GM12878 (cell line): ENCODE results near the gene LTB4R. TPM values are rescaled to one million over a fixed set of nuclear protein-coding genes. Genes with fewer than 3 reads are reported as not detected.

Experiments used
- ATAC-seq: fragments of 200-7000 bp; cut with Tn5 transposase; 3 replicates; pipeline ENCODE4 v1.9.1; 2020; ENCODE audit warnings: mild to moderate bottlenecking, moderate library complexity
- BruUV-seq: library from RNA; stranded (reverse); fragments of 400-500 nt; replicated peaks from 2 replicates; lab custom pipeline; 2021; lab: Mats Ljungman, UMichigan
- CTCF ChIA-PET: fragments of 300-600 bp; sonication (Branson Sonifier 250); formaldehyde crosslinking; extraction: SDS; loops from one replicate; lab custom pipeline; 2021; ENCODE audit warnings: inconsistent platforms; lab: Yijun Ruan, JAX
- POLR2A ChIA-PET: fragments of 350-600 bp; formaldehyde crosslinking; extraction: SDS; loops from one replicate; lab custom pipeline; 2021; ENCODE audit warnings: inconsistent platforms; lab: Charles Lee
- RAD21 ChIA-PET: fragments of 300-600 bp; sonication (Branson Sonifier 250); formaldehyde crosslinking; loops from one replicate; lab custom pipeline; 2023; ENCODE audit warnings: antibody characterized with exemption; ENCODE audit not compliant: unreplicated experiment; lab: Charles Lee
- SMC1A ChIA-PET: fragments of 300-600 bp; sonication (Branson Sonifier 250); formaldehyde crosslinking; loops from one replicate; lab custom pipeline; 2023; ENCODE audit not compliant: unreplicated experiment, uncharacterized antibody; lab: Charles Lee
- DNase-seq: peaks from one replicate; pipeline ENCODE4 v3.0.0-alpha.2; 2011; ENCODE audit warnings: low read depth, low spot score
- FAIRE-seq: peaks from 3 replicates; lab custom pipeline; 2011; peaks lifted over from hg19 to GRCh38; lab: Jason Lieb, UNC
- H2AFZ ChIP-seq: 2 replicates; pipeline ENCODE4 v1.6.0; 2011; ENCODE audit warnings: low read depth, low read length, control low read depth; ENCODE audit not compliant: control insufficient read depth
- H3K27ac ChIP-seq: 2 replicates; pipeline ENCODE4 v1.5.1; 2011; ENCODE audit warnings: control low read depth; ENCODE audit not compliant: control insufficient read depth, insufficient read depth
- H3K27me3 ChIP-seq, 2 experiments: replicated peaks in 1 of 2; 2 replicates each; pipeline versions ENCODE4 v1.6.0 to v1.6.1; 2011; ENCODE audit warnings: low read length in 1 of 2; ENCODE audit not compliant: control insufficient read depth in 2 of 2, insufficient read depth in 2 of 2
- H3K36me3 ChIP-seq, 2 experiments: 2 replicates each; pipeline ENCODE4 v1.5.1; 2011; ENCODE audit warnings: low read length in 1 of 2; ENCODE audit not compliant: control insufficient read depth in 2 of 2, insufficient read depth in 2 of 2
- H3K4me1 ChIP-seq: 2 replicates; pipeline ENCODE4 v1.6.1; 2011; ENCODE audit warnings: mild to moderate bottlenecking, low read length, moderate library complexity, mixed read lengths; ENCODE audit not compliant: control insufficient read depth, insufficient read depth
- H3K4me2 ChIP-seq: 2 replicates; pipeline ENCODE4 v1.6.0; 2011; ENCODE audit warnings: control low read depth; ENCODE audit not compliant: control insufficient read depth, insufficient read depth
- H3K4me3 ChIP-seq: fragments of 200-600 bp; sonication (generic); 2 replicates; pipeline ENCODE4 v1.5.1; 2016
- H3K79me2 ChIP-seq: 2 replicates; pipeline ENCODE4 v1.6.0; 2011; ENCODE audit warnings: low read length; ENCODE audit not compliant: control insufficient read depth, insufficient read depth
- H3K9ac ChIP-seq: 2 replicates; pipeline ENCODE4 v1.8.0; 2011; ENCODE audit warnings: low read length, control low read depth, mixed read lengths; ENCODE audit not compliant: control insufficient read depth, insufficient read depth
- H3K9me3 ChIP-seq: replicated peaks from 3 replicates; pipeline ENCODE4 v1.5.1; 2011; ENCODE audit warnings: mild to moderate bottlenecking, low read length; ENCODE audit not compliant: control insufficient read depth, insufficient read depth
- H4K20me1 ChIP-seq: 2 replicates; pipeline ENCODE4 v1.6.0; 2011; ENCODE audit not compliant: control insufficient read depth, insufficient read depth
- CHD2 ChIP-seq: IDR thresholded peaks from 2 replicates; pipeline ENCODE4 v1.6.1; 2011; ENCODE audit warnings: low read depth, low read length, improper control_type of control experiment, borderline replicate concordance
- EED ChIP-seq: sonication (generic); IDR thresholded peaks from 2 replicates; pipeline ENCODE4 v1.6.1; 2016; ENCODE audit warnings: antibody characterized with exemption, low read depth
- HCFC1 ChIP-seq: fragments of 150-350 bp; IDR thresholded peaks from 2 replicates; pipeline ENCODE4 v1.6.1; 2014; ENCODE audit warnings: low read length
- RCOR1 ChIP-seq: conservative IDR thresholded peaks from 2 replicates; pipeline ENCODE4 v1.6.1; 2012; ENCODE audit warnings: low read depth, low read length, improper control_type of control experiment
- SP1 ChIP-seq: IDR thresholded peaks from one replicate; pipeline ENCODE4 v1.6.1; 2011; ENCODE audit warnings: low read depth, low read length
- YBX1 ChIP-seq: fragments of 450-650 bp; IDR thresholded peaks from 2 replicates; pipeline ENCODE4 v1.6.1; 2016; ENCODE audit warnings: antibody characterized with exemption
- ZNF384 ChIP-seq: IDR thresholded peaks from 2 replicates; pipeline ENCODE4 v1.6.1; 2012; ENCODE audit warnings: low read depth, mild to moderate bottlenecking, low read length, improper control_type of control experiment, borderline replicate concordance
- ZNF592 ChIP-seq: fragments of 450-650 bp; IDR thresholded peaks from 2 replicates; pipeline ENCODE4 v1.6.1; 2017; ENCODE audit warnings: mild to moderate bottlenecking, moderate library complexity
- ZSCAN29 ChIP-seq: fragments of 450-650 bp; IDR thresholded peaks from 2 replicates; pipeline ENCODE4 v1.6.1; 2017; ENCODE audit warnings: mild to moderate bottlenecking, moderate library complexity
- ZZZ3 ChIP-seq: IDR thresholded peaks from 2 replicates; pipeline ENCODE4 v1.6.1; 2011; ENCODE audit warnings: low read depth; ENCODE audit not compliant: control insufficient read depth, insufficient read length
- WGBS: methylation state at CpG from one replicate; pipeline ENCODE4 v1.1.6; 2016; ENCODE audit warnings: low lambda C conversion rate; ENCODE audit not compliant: insufficient replicate concordance, insufficient coverage; ENCODE audit errors: missing lambda C conversion rate; 5-methylcytosine and 5-hydroxymethylcytosine counted together
- in situ Hi-C: fragments of 300-500 bp; cut with MboI; formaldehyde crosslinking; loops from 9 replicates; pipeline ENCODE4 v1.14.3; 2018; ENCODE audit warnings: mixed read lengths
- intact Hi-C: fragments of 100-400 bp; cut with micrococcal nuclease; formaldehyde crosslinking; loops from one replicate; pipeline ENCODE4 v1.14.2; 2022; ENCODE audit not compliant: unreplicated experiment
- polyA plus RNA-seq, 11 experiments: library from polyadenylated mRNA; depleted of rRNA in 4 of 11; unstranded in 6 of 11; stranded (reverse) in 5 of 11; fragments of >200 nt; fragmentation: Nextera tagmentation in 4 of 11; fragmentation: Illumina TruSeq in 1 of 11; extraction: Ambion mirVana in 4 of 11; extraction: Trizol in 1 of 11; gene quantifications; 1 replicate in 1 of 11; 2 replicates in 10 of 11; pipeline versions ENCODE4 v1.2.1 to v1.2.3, GENCODE V29; 2011 to 2016; ENCODE audit warnings: inconsistent platforms in 2 of 11, missing spikeins in 2 of 11, low read depth in 1 of 11
- total RNA-seq, 4 experiments: library from RNA; depleted of rRNA in 3 of 4; stranded (reverse); fragments of >200 nt in 3 of 4; fragmentation: Illumina TruSeq in 1 of 4; extraction: Trizol in 1 of 4; gene quantifications; 2 replicates each; pipeline versions ENCODE4 v1.2.1 to v1.2.3, GENCODE V29; 2013 to 2021
- TF ChIP-seq, protein P1 (sequence below): IDR thresholded peaks from 2 replicates; pipeline ENCODE4 v1.6.1; 2012; ENCODE audit warnings: low read depth, low read length, improper control_type of control experiment

Gene LTB4R
- total and polyA plus RNA-seq, 10 of the 15 experiments (the other 5 are each of a cell fraction or from before 2014, with no cell fraction given): 1.2 to 14.0 (median 4.0) TPM

DNA sequence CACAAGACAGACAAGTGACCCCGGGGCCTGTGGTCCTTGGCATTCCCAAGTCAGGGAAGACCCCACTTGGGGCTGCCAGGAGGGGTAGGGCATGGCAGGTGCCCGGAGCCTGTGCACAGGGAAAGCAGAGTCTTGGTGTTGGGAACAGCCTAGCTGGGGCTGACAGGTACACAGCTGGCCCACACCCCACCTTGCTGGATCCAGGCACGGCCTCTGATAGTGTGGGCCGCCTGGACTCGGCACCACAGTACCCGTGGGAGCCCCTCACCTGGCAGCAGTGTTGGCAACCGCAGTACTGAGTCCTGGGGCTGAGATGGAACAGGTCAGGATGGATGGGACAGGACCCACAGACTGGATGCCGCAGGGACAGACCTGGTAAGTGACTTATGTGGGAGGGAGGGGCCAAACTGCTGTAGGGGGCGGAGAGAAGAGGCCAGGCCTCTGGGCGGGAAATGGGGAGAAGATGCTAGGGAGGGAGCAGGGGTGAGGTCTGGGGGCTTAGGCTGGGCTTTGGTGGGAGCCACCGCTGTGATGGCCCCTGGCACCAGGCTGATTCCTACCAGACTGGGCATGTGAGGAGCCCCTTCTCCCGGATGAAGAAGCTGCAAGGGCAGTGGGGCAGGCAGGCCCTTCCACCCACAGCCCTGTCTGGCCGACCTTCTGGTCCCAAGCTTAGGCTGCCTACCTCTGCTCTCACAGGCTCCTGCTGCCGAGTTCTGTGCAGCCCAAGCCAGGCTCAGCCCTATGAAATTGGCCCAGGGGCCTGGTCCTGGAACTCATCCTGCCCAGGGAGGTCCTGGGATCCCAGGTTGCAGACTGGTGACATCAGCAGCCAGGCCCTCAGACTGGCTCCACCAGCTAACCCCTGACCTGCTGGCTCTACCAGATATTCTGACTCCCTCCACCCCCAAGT lies 48.2 kb upstream of the LTB4R start, which contains the start of gene TGM1:
TSS of gene TGM1 (minus strand) at position 357 of the 913 bp plus-strand sequence. CDS start 825 bp downstream, outside the sequence.
- H3K27ac ChIP-seq: no peak within 1 kb of the TSS
- no peak for TF ChIP-seq SP1
- TF ChIP-seq ZNF384: no peak
- no peak for TF ChIP-seq HCFC1
- TF ChIP-seq ZNF592: no peak
- TF ChIP-seq ZSCAN29: no peak
- TF ChIP-seq CHD2: no peak
- TF ChIP-seq, protein P1, sequence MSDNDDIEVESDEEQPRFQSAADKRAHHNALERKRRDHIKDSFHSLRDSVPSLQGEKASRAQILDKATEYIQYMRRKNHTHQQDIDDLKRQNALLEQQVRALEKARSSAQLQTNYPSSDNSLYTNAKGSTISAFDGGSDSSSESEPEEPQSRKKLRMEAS: no peak
- no peak for TF ChIP-seq YBX1
- TF ChIP-seq EED: no peak
- no peak for TF ChIP-seq RCOR1
- no peak for TF ChIP-seq ZZZ3
- no peaks in the 10 kb centered on the region for H3K79me2 ChIP-seq
- ATAC-seq: peak; percentile 36
- no TSS peak for BruUV-seq
- WGBS: 70% methylated on average over 14 of the region's 14 CpGs
- no peaks in the 10 kb centered on the region for H3K27me3 ChIP-seq
- ChIA-PET SMC1A (no interaction called here), RAD21 (no interaction called here), CTCF (interaction anchor here (0.8 to 2.1 kb wide), 2 partner anchors 16 to 20 kb away, joined by 4 to 10 read pairs; partner anchors contain the start of gene TINF2), POLR2A (interaction anchor here (0.5 to 0.9 kb wide), 3 partner anchors 17 to 34 kb away, joined by 3 read pairs; partner anchors contain the start of gene TINF2)
- H3K4me1 ChIP-seq: no peaks in the 10 kb centered on the region
- H3K9ac ChIP-seq: no peak within 1 kb of the TSS
- intact Hi-C loops: no loop called here
- no peak for DNase-seq
- in situ Hi-C loops: no loop called here
- H3K36me3 ChIP-seq: peaks cover 3 to 11% of the 10 kb centered on the region in 2 experiments; a peak in 3 of 4 replicates
- H3K9me3 ChIP-seq: no peaks in the 10 kb centered on the region
- no peak within 1 kb of the TSS for H3K4me3 ChIP-seq
- FAIRE-seq: no peak
- no peaks in the 10 kb centered on the region for H4K20me1 ChIP-seq
- H2AFZ ChIP-seq: no peak within 1 kb of the TSS
- H3K4me2 ChIP-seq: no peak within 1 kb of the TSS
